NCI-H1092 (cell line): ENCODE measurements around the gene TMEM26.

ENCODE experiments used
- DNase-seq: peaks from one replicate; lab custom pipeline; 2025; lab: John Stamatoyannopoulos, UW

Gene TMEM26

GRCh38 chr10:61452655-61453641 lies at the start of gene TMEM26:
TSS of gene TMEM26 (minus strand) at chr10:61453381. CDS start at chr10:61453081, 300 bp downstream.
- DNase-seq: no peak

- no peak for DNase-seq
Observed at GRCh38 chr10:61500460-61500859, 47.3 kb upstream of the TMEM26 start.

- no peak for DNase-seq
Observed at GRCh38 chr10:61492364-61492995, 39.3 kb upstream of the TMEM26 start.

GRCh38 chr10:61487506-61487905 lies 34.3 kb upstream of the TMEM26 start:
- no peak for DNase-seq

- DNase-seq: no peak
Observed at GRCh38 chr10:61486738-61487396, 33.7 kb upstream of the TMEM26 start.

GRCh38 chr10:61486251-61486650 lies 33.1 kb upstream of the TMEM26 start:
- DNase-seq: no peak

GRCh38 chr10:61481597-61481996 lies 28.4 kb upstream of the TMEM26 start:
- no peak for DNase-seq

- no peak for DNase-seq
Observed at GRCh38 chr10:61480208-61480607, 27.0 kb upstream of the TMEM26 start.

GRCh38 chr10:61478621-61479312 lies 25.6 kb upstream of the TMEM26 start:
- DNase-seq: no peak

- DNase-seq: no peak
Observed at GRCh38 chr10:61477451-61477850, 24.3 kb upstream of the TMEM26 start.

- DNase-seq: no peak
Observed at GRCh38 chr10:61476529-61476928, 23.3 kb upstream of the TMEM26 start.

GRCh38 chr10:61475449-61475873 lies 22.3 kb upstream of the TMEM26 start:
- DNase-seq: no peak

GRCh38 chr10:61472090-61472674 lies 19.0 kb upstream of the TMEM26 start:
- DNase-seq: no peak

GRCh38 chr10:61471491-61471890 lies 18.3 kb upstream of the TMEM26 start:
- no peak for DNase-seq

GRCh38 chr10:61470740-61471139 lies 17.6 kb upstream of the TMEM26 start:
- DNase-seq: no peak

GRCh38 chr10:61465901-61466632 lies 12.9 kb upstream of the TMEM26 start:
- DNase-seq: no peak

GRCh38 chr10:61465171-61465496 lies 12.0 kb upstream of the TMEM26 start:
- no peak for DNase-seq

GRCh38 chr10:61464461-61465170 lies 11.4 kb upstream of the TMEM26 start:
- no peak for DNase-seq

GRCh38 chr10:61463035-61463909 lies 10.1 kb upstream of the TMEM26 start:
- no peak for DNase-seq
